NCI-H1930 (cell line): ENCODE results near the gene FUOM.
A peak's percentile ranks its signal among the peaks of the same experiment; 100 is the strongest.
"Not testable (repeated sequence)": the region's sequence is repeated elsewhere in the genome, so short reads cannot be mapped to it uniquely, and the experiment has no call there.

Experiments
- DNase-seq, 2 experiments: peaks; one replicate each; lab custom pipeline; 2025; lab: John Stamatoyannopoulos, UW

FUOM gene

DNA sequence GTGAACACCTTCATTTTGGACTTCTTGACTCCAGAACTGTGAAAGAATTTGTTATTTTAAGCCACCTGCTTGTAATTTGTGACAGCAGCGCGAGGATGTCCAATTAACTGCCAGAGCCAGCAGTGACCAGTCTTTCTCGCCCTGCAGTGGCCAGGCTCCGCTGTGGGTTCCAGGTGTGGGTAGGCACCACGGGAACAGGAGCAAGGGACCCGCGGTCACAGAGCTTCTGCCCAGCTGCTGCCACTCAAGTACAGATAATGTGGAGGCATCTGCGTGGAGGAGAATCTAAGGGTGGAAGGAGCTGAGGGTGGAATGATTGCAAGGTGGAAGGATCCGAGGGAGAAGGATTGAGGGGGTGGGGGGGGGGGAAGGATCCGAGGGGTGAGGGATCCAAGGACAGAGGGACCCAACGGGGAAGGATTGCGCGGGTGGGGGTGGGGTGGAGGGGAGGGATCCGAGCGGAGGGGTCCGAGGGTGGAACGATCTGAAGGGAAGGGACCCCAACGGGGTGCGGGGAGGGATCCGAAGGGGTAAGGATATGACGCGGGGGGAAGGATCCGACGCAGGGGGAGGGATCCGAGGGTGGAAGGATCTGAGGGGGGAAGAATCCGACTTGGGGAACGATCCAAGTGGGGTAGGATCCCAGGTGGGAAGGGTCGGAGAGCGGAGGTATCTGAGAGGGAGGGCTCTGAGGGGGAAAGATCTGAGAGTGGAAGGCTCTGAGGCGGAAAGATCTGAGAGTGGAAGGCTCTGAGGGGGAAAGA, 24.7 kb downstream of the FUOM start:
- DNase-seq = no peak

DNA sequence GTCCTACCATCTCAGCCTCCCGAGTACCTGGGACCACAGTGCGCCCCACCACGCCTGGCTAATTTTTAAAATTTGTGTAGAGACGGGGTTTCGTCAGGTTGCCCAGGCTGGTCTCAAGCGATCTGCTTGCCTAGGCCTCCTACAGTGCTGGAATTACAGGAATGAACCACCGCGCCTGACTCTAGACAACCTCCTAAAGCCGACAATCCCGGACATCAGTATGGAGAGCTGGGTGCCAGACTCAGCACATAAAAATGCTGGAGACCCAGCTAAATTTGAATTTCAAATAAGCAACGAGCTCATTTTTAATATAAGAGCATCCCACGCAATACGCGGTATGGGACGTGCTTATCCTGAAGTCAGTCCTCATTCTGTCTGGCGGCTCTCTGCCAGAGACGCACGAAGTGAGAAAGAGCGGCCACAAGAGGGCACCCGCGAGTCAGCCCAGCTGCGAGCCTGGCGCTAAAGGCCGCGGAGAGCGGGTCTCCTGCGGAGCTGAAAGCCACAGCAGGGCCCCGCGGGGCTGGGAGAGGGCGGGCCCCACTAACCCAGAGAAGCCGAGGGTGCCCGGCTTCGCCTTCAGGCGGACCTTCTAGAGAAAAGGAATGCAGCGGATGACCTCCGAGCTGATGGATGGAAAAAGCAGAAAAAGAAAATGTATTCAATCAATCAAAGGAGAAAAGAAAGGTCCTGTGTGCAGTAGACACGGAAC, 28.2 kb downstream of the FUOM start:
- peak; percentile 22 to 72 for DNase-seq

DNA sequence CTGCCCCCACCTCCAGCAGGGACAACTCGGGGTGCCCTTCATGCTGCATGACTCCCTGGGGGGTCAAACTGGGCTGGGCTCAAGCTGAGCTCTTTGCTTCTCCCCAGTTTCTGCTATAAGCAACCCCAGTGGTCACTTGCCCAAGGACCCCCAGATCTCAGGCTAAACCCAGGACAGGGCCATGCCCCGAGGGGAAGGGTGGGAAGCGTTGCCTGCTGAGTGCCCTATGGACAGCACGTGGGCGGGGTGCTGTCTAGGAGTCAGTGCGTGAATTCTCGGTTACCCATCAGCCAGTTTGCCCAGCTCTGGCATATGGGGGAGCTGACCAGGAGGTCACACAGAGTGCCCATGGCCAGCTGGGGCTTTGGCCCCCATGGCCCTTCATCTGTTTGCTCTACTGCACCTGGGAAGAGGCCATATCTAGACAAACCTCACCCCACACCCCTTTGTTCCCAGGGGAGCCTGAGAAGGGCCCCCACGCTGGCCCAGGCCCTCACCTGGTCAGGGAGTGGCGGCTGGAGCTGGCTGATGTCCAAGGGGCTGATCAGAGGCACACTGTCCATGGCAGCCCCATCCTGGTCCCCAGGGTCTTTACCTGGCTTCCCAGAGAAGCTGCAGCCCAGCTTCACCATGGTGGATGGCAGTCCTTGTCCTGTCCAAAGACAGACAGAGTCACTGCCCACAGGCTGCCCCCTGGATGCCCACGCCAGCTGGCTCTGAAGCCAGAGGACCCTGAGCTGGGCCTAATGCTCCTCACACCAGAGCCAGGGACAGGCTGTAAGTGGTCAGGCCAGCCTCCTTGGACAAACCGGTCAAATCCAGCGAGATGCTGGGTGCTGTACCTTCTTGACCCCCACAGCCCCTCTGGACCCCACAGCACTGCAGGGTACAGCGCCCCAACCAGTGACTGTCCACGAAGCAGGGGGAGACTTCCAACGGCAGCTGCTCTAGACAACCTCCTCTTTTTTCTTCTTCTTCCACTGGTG, 29.2 kb downstream of the FUOM start:
- no peak for DNase-seq

DNA sequence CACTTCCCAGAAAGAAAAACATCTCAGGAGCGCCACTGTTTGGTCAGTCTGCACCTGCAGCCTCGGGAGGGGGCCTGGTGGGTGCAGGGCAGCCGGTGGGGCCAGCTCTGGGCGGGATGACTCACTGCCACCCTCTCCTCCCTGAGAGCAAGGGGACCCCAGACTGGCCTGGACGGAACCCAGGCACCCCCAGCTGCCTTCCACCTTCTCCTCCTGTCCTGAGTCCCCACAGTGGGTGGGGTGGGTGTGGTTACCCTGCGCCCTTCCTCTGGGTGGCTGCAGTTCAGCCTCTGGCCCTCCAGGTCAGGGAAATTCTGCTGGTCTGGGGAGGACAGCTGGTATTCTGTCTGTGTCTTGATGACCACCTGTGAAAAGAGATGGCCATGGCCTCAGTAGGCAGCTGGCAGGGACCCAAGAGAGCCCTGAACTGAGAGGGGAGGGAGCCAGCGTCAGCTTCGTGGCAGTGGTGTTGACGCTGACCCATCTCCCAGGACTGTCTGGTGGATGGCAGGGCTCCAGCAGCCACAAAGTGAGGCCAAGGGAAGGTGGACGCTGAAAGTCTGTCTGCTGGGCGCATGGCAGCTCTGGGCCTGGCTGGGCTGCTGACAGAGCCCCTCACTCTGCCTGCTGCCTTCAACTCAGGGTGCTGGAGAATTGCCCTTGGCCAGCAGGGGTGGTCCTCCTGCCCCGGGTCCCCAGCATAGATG, 30.0 kb downstream of the FUOM start:
- no peak for DNase-seq

DNA sequence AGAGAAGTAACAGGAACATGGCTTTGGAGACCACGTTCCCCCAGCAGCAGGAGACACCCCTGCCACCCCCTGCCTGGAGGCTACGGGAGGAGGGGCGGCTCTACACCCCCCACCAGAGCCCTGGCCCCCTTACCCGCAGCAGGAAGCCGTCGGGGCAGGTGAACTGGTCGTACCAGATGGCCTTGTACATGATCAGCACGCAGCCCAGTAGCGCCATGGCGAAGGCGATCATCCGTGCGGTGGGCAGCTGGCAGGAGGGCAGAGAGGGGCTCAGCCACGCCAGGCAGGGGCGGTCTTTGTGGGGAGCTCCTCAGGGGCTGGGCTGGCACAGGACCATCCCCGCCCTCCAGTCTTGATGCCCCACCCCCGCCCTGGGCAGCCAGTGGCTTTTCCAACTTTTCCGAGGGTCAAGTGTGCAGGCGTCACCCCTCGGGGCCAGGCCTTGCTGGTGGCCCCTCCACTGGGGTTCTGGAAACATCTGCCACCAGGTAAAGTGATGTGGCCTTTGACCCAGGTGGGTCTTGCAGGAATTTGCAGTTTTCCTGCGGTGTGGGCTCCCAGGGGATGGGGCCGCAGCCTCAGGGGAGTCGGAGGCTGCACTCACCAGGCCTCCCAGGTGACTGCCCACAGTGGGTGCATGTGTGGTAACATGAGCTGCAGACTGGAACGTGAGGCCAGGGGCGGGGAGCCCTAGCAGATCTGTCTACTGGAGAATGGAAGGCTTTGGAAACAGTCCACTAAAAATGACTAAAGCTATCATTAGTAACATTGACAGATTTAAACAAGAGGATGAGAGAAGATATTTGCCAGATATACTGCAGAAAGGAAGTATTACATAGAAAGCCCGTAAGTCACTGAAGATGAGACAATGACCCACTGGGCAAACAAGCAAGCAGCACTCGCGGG, 30.8 kb downstream of the FUOM start:
- no peak for DNase-seq

DNA sequence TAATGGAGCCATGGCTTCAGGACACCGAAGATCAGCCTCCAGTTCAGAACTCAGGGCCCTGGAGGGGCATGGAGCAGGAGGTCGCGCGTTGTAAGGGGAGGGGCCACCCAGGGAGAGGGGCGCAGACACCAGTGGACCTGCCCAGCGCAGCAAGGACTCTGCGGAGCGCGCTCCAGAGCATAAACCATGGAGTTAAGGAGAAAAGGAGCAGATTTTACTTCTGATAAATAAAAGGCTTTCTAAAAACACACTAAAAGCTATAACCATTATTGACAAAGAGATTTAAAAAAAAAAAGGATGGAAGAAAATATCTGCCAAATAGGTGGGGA, 31.6 kb downstream of the FUOM start:
- no peak for DNase-seq

DNA sequence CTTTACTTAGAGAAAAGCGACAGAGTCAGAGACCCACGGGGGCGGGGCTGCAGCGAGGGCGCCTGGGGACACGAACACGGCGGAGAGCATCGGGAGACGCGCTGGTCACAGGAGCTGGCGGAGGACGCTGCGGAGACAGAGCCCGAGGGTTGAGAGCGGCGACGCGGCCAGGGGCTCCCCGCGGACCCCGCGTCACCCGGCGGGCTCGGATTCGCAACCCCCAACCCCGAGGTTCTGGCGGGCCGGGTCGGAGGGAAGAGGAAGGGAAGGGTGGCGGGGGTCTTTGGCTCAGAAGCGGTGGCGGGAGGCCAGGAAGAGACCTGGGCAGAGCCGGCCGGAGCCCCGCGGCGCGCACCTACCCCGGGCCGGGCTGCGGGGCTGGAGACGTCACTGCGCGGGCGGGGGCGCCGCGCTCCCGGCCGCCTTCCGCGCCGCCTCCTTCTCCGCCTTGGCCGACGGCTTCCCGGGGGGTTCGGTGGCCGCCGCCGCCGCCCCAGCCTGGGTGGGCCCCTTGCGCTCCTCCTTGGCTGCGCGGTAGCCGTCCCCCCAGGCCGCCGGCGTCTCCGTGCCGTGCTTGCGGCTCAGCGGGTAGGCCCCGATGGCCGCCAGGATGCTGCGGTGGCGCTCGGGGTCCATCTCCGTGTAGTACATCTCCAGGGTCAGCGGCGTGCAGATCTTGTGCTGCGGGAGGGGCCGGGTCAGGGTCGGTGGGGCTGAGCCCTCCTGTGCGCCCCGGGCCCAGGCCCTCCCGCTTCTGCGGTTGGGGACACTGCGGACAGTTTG, 32.2 kb downstream of the FUOM start:
- DNase-seq = no peak

DNA sequence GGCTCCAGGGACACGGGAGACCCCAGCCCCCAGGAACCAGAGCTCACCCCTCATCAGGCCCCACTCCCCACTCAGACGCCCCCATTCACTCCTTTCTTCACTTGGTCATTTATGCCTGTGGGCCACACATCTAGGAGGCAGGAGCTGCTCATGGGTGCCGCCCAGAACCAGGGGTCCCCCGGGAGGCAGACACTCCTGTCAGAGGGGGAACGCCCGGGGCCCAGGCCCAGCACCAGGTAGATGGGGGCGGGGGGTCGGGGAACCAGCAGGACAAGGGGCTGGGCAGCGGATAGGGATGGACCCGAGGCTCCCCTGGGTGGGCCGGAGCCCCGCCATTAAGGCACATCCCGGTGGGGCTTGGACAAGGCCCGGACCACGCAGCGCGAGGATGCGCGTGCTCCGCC, 33.0 kb downstream of the FUOM start:
- DNase-seq = no peak

DNA sequence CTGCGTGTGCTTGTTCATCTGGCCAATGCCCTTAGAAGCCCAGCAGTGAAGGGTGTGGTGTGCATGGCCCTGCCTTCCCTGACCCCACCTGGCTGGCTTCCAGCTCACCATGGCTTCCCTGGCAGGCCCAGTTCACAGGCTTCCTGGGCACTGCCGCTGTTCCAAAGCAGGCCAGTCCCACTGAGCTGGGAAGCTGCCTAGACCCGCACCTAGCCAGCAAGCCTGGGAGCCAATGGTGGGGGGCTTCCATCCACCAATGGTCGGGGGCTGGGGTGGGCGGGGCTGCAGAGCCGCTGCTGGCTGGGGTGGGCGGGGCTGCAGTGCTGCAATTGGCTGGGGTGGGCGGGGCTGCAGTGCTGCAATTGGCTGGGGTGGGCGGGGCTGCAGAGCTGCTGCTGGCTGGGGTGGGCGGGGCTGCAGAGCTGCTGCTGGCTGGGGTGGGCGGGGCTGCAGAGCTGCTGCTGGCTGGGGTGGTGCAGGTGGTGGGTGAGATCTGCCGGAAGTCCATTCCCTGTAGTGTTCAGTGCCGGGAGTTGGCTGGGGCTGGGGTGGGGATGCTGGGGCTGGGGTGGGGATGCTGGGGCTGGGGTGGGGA, 33.5 kb downstream of the FUOM start:
- no peak for DNase-seq

DNA sequence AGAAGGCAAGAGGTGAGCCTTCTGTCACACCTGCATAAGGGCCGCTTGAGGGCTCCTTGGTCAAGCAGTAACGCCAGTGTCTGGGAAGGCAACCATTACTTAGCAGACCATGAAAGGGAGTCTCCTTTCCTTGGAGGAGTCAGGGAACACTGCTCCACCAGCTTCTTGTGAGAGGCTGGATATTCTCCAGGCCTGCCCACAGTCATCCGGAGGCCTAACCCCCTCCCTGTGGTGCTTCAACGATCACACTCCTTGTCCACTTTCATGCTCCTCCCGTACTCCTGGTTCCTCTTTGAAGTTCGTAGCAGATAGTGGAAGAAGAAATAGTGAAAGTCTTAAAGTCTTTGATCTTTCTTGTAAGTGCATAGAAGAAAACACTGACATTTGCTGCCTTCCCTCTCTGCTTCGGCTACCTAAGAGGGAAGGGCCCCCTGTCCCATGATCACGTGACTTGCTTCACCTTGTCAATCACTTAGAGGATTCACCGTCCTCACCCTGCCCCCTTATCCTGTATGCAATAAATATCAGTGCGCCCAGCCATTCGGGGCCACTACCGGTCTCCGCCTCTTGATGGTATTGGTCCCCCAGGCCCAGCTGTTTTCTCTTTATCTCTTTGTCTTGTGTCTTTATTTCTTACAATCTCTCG, 35.6 kb downstream of the FUOM start:
- not testable (repeated sequence) for DNase-seq

DNA sequence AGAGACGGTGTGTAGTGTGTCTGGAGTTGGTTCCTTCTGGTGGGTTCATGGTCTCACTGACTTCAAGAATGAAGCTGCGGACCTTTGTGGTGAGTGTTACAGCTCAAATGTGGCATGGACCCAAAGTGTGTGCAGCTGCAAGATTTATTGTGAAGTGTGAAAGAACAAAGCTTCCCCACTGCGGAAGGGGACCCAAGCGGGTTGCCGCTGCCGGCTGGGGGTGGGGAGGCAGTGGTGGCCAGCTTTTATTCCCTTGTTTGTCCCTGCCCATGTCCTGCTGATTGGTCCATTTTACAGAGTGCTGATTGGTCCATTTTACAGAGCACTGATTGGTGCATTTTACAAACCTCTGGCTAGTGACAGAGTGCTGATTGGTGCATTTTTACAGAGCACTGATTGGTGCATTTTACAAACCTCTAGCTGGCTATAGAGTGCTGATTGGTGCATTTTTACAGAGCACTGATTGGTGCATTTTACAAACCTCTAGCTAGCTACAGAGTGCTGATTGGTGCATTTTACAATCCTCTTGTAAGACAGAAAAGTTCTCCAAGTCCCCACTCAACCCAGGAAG, 36.9 kb downstream of the FUOM start:
- DNase-seq = not testable (repeated sequence)

DNA sequence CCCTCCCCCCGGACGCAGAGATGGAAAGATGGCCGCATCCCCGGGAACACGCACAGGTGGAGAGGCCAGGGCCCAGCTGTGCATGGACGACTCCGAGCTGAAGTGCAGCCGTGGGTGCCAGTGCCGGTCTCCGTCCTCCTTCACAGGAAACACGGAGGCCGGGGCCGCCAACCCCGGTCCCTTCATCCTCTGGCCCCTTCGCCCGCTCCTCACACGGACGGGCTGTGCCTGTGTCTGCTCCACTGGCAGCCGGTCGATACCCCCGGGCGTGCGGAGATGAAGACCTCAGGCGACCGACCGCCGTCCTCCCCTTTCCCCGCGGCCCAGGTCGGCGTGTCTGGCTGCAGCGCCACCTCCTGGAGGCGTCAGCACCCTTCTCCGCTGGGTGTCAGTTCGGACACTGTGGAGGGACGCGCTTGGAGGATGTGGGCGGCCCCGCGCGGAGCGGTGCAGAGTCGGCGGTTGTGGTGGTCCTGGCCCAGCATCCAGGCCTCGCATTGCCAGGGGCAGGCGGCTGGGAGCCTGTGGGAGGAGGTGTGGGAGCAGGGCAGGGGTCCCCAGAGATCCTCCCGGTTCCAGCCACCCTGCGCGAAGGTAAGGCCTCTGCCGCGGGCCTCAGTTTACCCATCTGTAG, 39.2 kb downstream of the FUOM start:
- DNase-seq = peak; percentile 50 to 56

DNA sequence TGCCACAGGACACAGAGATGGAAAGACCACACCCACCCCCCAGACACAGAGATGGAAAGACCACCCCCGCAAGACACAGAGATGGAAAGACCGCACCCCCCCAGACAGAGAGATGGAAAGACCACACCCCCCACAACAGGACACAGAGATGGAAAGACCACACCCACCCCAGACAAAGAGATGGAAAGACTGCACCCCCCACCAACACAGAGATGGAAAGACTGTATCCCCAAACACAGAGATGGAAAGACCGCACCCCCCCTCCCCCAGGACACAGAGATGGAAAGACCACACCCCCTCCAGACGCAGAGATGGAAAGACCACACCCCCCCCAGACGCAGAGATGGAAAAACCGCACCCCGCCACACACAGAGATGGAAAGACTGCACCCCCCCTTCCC, 41.1 kb downstream of the FUOM start:
- DNase-seq = no peak

DNA sequence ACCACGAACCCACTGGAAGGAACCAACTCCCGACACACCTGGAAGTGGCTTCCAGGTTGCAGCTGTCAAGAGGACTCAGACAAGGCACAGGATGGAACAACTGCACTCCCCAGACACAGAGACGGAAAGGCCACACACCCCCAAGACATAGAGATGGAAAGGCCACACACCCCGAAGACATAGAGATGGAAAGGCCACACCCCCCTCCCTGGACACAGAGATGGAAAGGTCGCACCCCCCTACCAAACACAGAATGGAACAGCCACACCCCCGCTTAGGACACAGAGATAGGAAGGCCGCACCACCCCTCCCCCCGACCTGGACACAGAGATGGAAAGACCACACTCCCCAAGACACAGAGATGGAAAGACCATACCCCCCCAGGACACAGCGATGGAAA, 41.6 kb downstream of the FUOM start:
- DNase-seq = no peak

DNA sequence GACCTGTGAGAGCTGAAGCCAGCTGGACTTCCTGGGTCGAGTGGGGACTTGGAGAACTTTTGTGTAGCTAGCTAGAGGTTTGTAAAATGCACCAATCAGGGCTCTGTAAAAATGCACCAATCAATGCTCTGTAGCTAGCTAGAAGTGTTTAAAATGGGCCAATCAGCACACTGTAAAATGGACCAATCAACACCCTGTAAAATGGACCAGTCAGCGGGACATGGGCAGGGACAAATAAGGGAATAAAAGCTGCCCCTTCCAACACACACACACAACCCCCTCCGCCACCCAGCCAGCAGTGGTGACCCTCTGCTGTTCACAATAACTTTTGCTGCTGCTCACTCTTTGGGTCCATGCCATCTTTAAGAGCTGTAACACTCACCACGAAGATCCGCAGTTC, 42.0 kb downstream of the FUOM start:
- no peak for DNase-seq

DNA sequence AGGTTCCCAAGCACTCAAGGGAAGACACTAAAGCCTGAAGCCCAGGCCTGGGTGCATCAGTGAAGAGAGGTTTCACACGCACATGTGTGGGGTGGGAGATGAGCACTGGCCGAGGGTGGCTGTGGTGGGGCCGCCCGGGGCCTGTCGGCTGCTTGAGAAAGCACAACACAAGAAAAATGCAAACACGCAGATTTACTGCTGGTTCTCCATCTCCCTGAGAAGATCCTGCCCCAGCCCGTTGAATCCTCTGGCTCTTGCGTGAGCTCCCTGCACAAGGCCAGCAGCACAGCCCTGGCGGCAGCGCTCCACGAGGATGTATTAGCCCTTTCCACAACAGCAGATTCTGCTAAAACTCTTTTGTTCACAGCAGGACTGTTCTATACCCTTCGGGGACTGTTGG, 42.9 kb downstream of the FUOM start:
- DNase-seq = no peak

DNA sequence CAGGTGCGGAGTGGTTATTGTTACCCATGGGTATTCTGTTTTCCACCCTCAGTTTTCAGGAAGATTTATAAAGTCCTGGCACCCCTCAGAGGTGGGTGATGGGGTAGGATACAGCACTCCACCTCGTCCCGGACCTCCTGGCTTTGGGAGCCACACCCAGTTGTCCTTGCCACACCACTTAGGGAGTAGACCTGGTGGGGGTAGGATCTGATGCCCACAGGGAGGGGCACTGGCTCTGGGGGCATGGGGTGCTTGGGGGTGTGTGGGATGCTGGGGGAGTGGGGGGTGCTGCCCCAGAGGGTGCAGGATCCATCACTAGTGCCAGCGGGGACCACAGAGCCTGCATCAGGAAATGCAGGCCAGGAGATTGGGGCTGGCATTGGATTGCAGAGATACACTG, 44.6 kb downstream of the FUOM start:
- DNase-seq = no peak

DNA sequence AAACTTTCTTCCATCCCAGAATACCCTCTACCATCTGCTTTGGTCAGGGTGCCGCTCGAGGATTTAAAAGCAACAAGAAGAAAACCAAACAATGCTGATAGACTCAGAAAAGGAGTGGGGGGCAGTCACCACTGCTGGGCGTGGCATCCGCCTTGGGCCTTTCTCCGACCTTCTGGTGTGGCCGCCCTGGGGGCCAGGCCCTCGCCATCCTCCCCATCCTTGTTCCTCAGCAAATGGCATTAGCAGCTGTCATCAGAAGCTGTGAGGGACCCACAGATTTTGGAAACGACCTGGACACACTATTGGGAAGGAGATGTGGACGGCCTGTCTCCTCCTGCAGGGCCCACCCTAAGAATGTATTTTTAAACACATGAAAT, 45.1 kb downstream of the FUOM start:
- no peak for DNase-seq
